GM18507 (cell line): ENCODE measurements around the gene TMEM41A.

Source experiments
- DNase-seq: peaks from one replicate; pipeline ENCODE4 v3.0.0; 2011; ENCODE audit warnings: low read depth; ENCODE audit not compliant: insufficient read length; ENCODE audit errors: extremely low spot score
- FAIRE-seq: peaks from 2 replicates; lab custom pipeline; 2011; peaks lifted over from hg19 to GRCh38; lab: Jason Lieb, UNC

Gene TMEM41A

GRCh38 chr3:185498503-185499396 lies at the start of gene TMEM41A:
Gene TMEM41A, minus strand, starts transcription at chr3:185499035. Its CDS starts 74 bp downstream, at chr3:185498961.
- DNase-seq = peak; percentile 93
- peak; percentile 78 for FAIRE-seq

DNA sequence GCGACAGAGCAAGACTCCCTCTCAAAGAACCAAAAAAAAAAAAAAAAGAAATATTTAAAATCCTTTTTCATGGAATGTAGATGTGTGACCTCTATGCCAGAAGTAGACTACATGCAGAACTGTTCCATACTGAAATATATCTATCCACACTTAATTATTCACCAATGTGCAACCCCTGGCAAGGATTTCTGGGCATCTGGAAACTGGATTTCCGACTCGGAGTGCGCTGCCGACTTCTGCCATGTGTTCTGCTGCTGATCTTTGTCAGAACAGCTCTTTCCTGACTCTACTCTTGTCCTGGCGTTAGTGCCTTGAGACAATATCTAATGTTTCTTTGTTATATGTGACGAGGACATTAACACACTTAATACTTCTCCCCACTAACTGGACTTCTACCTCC lies 41.9 kb upstream of the TMEM41A start:
- DNase-seq = no peak
- FAIRE-seq = no peak

- no peak for DNase-seq
- no peak for FAIRE-seq
Observed at GRCh38 chr3:185539934-185540333, 41.1 kb upstream of the TMEM41A start.

DNA sequence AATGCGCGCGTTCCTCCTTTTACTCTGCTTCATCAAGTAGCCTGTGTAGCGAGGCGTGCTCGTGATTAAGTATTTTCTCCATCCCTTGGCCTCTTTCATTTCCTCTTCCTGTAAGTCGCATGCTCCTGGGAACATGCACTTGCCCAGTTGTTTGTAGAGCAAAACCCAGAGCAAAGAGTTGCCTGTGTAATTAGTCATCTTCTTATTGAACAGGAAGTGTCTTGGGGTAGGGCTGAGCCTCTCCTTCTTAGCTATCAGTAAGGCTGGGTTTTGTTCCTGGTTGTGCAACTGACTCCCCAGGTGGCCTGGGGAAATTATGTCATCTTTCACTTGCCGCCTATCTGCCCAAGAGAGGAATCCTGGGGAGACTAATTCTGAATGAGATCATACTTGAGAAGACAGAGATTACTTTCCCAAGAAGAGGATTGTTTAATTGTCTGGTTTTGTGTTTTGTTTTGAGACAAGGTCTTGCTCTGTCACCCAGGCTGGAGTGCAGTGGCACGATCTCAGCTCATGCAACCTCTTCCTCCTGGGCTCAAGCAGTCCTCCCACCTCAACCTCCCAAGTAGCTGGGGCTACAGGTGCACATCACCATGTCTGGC lies 38.6 kb upstream of the TMEM41A start:
- FAIRE-seq (peak; percentile 98), DNase-seq (peak; percentile 59)

- FAIRE-seq = no peak
- no peak for DNase-seq
Observed at GRCh38 chr3:185534511-185534910, 35.7 kb upstream of the TMEM41A start.

DNA sequence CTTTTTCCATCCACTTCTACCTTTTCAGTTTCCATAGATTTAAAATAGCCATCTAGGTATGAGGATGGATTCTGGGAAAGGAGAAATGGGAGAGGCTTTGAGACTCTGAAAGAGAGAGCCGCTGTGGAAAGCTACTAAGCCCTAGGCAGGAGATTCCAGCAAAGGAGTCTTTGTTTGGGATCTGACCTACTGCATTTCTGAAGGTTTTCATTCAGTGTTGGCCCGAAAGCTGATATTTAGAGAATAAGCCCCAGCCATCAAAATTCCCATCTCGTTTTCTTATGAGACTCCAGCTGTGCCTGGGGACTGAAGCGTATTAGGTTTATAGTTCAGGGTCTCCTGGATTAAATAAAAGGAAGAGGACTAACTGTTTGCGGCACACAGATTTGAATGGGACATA lies 34.1 kb upstream of the TMEM41A start:
- FAIRE-seq (no peak), DNase-seq (no peak)

- FAIRE-seq (no peak), DNase-seq (no peak)
Observed at GRCh38 chr3:185530856-185531255, 32.0 kb upstream of the TMEM41A start.

DNA sequence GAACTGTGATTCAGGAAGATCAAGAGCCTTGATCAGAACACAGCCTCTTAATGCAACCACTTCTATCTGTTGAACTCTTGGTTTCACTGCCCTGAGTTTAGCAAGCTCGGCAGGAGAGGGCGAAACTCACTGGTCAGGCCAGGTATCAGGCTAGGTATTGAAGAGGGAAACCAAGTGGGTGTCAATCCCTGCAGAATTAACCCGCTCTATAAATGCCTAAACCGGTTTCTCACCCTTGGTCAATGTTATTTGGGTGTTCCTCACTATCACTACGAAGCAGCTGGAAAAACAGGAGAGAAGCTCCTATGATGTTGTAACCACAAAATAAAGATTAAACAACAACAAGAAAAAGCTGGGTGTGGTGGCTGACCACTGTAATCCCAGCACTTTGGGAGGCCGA lies 29.7 kb upstream of the TMEM41A start:
- DNase-seq (no peak), FAIRE-seq (no peak)

GRCh38 chr3:185527364-185527763 lies 28.5 kb upstream of the TMEM41A start:
- DNase-seq = no peak

GRCh38 chr3:185526349-185526951 lies 27.6 kb upstream of the TMEM41A start:
- no peak for DNase-seq
- FAIRE-seq = no peak

More at GRCh38 chr3:185527364-185527763, 28.5 kb upstream of the TMEM41A start:
- no peak for FAIRE-seq

GRCh38 chr3:185521349-185522138 lies 22.7 kb upstream of the TMEM41A start:
- DNase-seq (no peak), FAIRE-seq (no peak)

DNA sequence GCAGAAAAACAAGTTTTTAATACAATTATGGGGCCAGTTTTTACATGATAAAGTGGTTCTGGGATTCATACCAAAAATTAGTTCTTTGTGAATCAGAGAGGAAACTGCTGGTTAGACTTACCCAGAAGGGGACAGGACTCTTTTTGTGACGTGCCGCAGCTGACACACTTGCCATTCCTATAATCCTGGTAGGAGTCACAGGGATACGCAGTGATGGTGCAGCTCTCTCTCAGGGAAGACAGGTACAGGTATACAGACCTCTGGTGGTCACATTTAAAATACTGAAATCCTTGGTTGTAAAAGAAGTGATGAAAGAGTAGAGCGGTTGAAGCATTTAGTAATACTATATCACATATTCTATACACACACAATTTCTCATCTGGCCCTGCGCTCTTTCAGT lies 20.2 kb upstream of the TMEM41A start:
- DNase-seq (no peak), FAIRE-seq (no peak)

DNA sequence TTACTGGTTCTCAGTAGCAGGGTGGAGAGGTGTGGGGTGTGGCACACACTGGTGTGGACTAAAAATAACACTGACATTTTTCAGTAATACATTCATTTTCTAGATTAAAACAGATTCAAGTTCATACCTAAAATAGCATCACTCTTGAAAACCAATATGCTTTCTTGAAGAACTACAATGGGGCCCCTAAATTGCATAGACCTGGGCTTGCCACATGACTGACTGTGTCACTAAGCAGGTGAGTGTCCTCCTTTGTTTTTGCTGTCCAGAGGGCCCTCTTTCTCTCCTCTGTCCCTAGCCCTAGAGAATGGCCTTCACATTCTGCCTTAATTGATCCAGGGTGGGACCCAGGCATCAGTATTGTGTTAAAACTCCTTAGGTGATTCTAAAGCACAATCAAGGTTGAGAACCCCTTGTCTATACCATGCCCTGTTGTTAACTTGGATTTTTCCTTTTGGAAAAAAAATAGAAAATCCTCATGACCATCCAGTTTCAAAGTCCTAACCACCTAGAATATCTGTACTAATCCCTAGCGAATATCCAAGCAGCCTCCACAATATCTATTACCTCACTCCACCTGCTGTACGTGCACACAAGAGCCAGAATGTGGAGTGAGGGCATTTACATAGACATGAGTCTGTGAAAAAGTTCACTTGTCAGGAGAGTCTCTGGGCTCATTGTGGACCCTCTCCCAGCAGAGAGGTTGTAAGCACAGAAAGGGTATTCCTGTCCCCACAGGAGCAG lies 18.7 kb upstream of the TMEM41A start:
- FAIRE-seq = peak; percentile 12
- DNase-seq = no peak

- FAIRE-seq (no peak), DNase-seq (no peak)
Observed at GRCh38 chr3:185511711-185512110, 12.9 kb upstream of the TMEM41A start.

GRCh38 chr3:185508335-185508991 lies 9.6 kb upstream of the TMEM41A start:
- DNase-seq (no peak), FAIRE-seq (no peak)

DNA sequence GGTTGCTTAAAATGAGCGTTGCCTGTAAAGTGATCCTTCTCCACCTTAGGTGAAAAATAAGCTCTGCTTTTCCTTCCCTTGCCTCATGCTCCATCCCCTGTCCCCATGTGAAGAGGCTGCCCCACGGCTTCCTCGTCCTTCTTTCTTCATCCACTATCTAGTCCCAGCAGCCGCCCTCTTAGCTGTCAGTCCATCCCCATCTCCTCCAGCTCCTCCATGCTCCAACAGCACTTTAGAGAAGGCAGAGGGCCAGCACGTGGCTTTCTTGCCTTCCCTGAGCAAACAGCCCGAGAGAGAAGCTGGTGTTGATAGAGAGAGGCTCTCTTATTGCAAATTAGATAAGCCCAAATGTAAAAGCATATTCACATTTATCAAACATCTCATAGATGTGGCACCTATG lies 9.0 kb upstream of the TMEM41A start:
- FAIRE-seq = no peak
- DNase-seq = no peak

- FAIRE-seq (no peak), DNase-seq (no peak)
Observed at GRCh38 chr3:185504636-185505035, 5.8 kb upstream of the TMEM41A start.

GRCh38 chr3:185503521-185503920 lies 4.7 kb upstream of the TMEM41A start:
- no peak for DNase-seq
- no peak for FAIRE-seq

DNA sequence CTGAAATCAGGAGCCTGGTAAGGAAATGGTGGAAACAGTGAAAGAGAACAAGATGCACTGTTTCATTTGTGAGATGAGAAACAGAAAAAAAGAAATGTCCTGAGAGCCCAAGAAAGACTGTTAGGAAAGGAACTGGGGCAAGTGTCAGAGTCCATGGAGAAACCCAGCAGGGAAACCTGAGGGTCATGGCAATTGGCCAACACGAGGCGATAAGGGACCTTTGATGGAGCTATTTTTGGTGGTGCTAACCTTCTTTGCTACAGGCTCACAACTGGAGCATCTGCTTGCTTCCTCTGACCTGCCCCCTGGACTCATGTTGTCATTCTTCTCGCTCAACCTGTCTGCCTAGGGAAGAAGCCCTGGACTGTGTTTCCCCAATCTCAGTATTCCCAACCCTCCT lies 4.2 kb upstream of the TMEM41A start:
- DNase-seq (no peak), FAIRE-seq (no peak)
